Measurements from ENCODE around the gene TUBGCP4. TPM values are rescaled to one million over a fixed set of nuclear protein-coding genes. Genes with fewer than 3 reads are reported as not detected.
A peak's percentile ranks its signal among the peaks of the same experiment; 100 is the strongest.

The TUBGCP4 gene
- total and polyA plus RNA-seq, 9 of the 15 experiments (the other 6 are each of a cell fraction or from before 2014, with no cell fraction given): 10.7 to 50.2 (median 29.6) TPM

DNA sequence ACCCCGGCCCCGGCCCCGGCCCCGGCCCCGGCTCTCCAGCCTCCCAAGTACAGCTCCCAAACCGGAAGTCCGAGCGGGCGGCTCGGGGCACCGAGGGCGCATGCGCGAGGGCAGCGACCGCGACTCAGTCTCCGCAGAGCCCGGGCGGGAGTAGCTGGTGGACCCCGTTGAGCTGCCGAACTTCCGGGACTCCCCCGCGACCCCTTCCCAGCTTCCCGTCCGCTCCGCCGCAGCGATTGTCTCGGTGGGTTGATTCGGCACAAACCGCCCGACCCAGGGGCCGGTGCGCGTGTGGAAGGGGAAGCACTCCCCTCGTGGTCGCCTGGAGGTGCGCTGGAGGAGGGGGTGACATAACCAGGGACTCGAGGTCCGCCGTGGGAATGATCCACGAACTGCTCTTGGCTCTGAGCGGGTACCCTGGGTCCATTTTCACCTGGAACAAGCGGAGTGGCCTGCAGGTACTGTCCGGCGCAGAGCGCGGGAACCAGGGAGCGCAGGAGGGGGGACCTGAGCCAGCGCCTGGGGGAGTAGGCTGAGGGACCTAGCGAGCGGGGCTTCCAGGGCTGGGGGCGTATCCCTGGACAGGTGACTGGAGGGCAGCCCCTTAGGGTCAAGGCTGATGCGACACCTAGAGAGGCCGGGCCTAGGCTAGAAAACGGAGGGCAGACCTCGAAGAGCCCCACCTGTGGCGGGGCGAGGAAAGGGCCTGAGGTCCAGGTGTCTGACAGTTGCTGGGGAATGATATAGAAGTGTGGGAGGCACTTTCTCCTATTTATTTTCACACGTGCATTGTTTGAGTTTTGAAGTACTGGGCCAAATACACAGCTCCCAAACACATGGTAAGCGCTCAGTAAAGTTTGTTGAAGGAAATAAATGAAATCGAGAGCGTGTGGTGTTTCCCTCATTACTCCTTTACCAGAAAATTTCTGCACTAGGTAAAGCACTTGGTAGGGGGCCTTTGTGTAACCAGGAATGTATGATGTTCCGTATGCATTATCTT is at the start of gene TUBGCP4, which contains the start of gene ZSCAN29 (continued):
- no peak for TF ChIP-seq BCLAF1 (IDR thresholded peaks at IDR 0.05; ENCODE audit: borderline replicate concordance in 1 of 2, control insufficient read depth in 1 of 2, low read depth in 2 of 2, low read length in 1 of 2)
- TF ChIP-seq JUNB (CRISPR knock-in tag; conservative IDR thresholded peaks at IDR 0.05): no peak
- TF ChIP-seq SIN3B (IDR thresholded peaks at IDR 0.05; ENCODE audit: low read depth): no peak; the same call in 1 of the 2 replicates
- no peak for TF ChIP-seq RBM39 (optimal IDR thresholded peaks at IDR 0.05; ENCODE audit: low read depth, low read length)
- TF ChIP-seq NCOA1 (IDR thresholded peaks at IDR 0.05; ENCODE audit: low read depth): 0 out of 2 replicates have a peak, but pooled peaks have one; percentile 25
- no peak for TF ChIP-seq SAFB2 (IDR thresholded peaks at IDR 0.05; ENCODE audit: borderline replicate concordance, low read depth, low read length, severe bottlenecking)
- TF ChIP-seq FOXA3 (CRISPR knock-in tag; conservative IDR thresholded peaks at IDR 0.05 in 1 of 2, IDR thresholded peaks at IDR 0.05 in 1 of 2): no peak; a peak in 1 of 4 replicates
- no peak for TF ChIP-seq POLR2H (tag; IDR thresholded peaks at IDR 0.05; ENCODE audit: low read depth)
- TF ChIP-seq SNIP1 (IDR thresholded peaks at IDR 0.05; ENCODE audit: low read depth): no peak
- peak; percentile 29; the same call in 1 of the 2 replicates for TF ChIP-seq VEZF1 (CRISPR knock-in tag; IDR thresholded peaks at IDR 0.05)
- TF ChIP-seq, protein P1, sequence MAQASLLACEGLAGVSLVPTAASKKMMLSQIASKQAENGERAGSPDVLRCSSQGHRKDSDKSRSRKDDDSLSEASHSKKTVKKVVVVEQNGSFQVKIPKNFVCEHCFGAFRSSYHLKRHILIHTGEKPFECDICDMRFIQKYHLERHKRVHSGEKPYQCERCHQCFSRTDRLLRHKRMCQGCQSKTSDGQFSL (CRISPR knock-in tag; IDR thresholded peaks at IDR 0.05): peak; percentile 65; the same call in 1 of the 2 replicates
- TF ChIP-seq, protein P1 (tag; IDR thresholded peaks at IDR 0.05): no peak
- TF ChIP-seq SNAPC5 (CRISPR knock-in tag; IDR thresholded peaks at IDR 0.05): no peak
- TF ChIP-seq NCOA2 (IDR thresholded peaks at IDR 0.05; ENCODE audit: partially characterized antibody in 2 of 2): no peak
- TF ChIP-seq TGIF2 (CRISPR knock-in tag; IDR thresholded peaks at IDR 0.05): no peak
- no peak for TF ChIP-seq NCOA4 (IDR thresholded peaks at IDR 0.05; ENCODE audit: partially characterized antibody)
- TF ChIP-seq SOX6 (IDR thresholded peaks at IDR 0.05): 0 out of 2 replicates have a peak, but pooled peaks have one; percentile 43
- TF ChIP-seq THRA (IDR thresholded peaks at IDR 0.05): no peak
- TF ChIP-seq CBFA2T3 (IDR thresholded peaks at IDR 0.05): peak; percentile 20
- no peak for TF ChIP-seq CAMTA2 (CRISPR knock-in tag; conservative IDR thresholded peaks at IDR 0.05)

All from K562 (cell line).